WTC11 (cell line): ENCODE measurements around the gene FUT8. TPM values are rescaled to one million over a fixed set of nuclear protein-coding genes. Genes with fewer than 3 reads are reported as not detected.

ENCODE experiments used
- ATAC-seq: fragments of 200-7000 bp; cut with Tn5 transposase; 2 replicates; pipeline ENCODE4 v1.10.0; 2021; ENCODE audit warnings: mild to moderate bottlenecking, moderate library complexity
- CTCF ChIA-PET: fragments of 300-600 bp; sonication (Branson Sonifier 250); formaldehyde crosslinking; loops from one replicate; lab custom pipeline; 2021; ENCODE audit warnings: antibody characterized with exemption; lab: Charles Lee
- POLR2A ChIA-PET: fragments of 350-600 bp; sonication (Branson Sonifier 250); formaldehyde crosslinking; loops from one replicate; lab custom pipeline; 2021; ENCODE audit warnings: antibody characterized with exemption; lab: Charles Lee
- DNase-seq: peaks from one replicate; pipeline ENCODE4 v3.0.0; 2021; ENCODE audit warnings: low spot score
- H3K27ac Mint-ChIP-seq: 2 replicates; pipeline ENCODE4 v1.8.0; 2021; ENCODE audit warnings: mixed read lengths
- H3K27me3 Mint-ChIP-seq: 2 replicates; pipeline ENCODE4 v1.8.0; 2021; ENCODE audit warnings: low read depth, mild to moderate bottlenecking, moderate library complexity, mixed read lengths
- H3K36me3 Mint-ChIP-seq: 2 replicates; pipeline ENCODE4 v1.8.0; 2021; ENCODE audit warnings: mixed read lengths
- H3K4me1 Mint-ChIP-seq: 2 replicates; pipeline ENCODE4 v1.8.0; 2022; ENCODE audit warnings: mixed read lengths
- H3K4me3 Mint-ChIP-seq: 2 replicates; pipeline ENCODE4 v1.8.0; 2021; ENCODE audit warnings: mild to moderate bottlenecking, moderate library complexity, mixed read lengths
- H3K9me3 Mint-ChIP-seq: 2 replicates; pipeline ENCODE4 v1.8.0; 2021; ENCODE audit warnings: mixed read lengths
- ELF4 ChIP-seq: sonication (generic); formaldehyde crosslinking; IDR thresholded peaks from 2 replicates; pipeline ENCODE4 v1.8.1; 2022; ENCODE audit warnings: low read depth, mild to moderate bottlenecking, moderate library complexity, missing genetic modification reagents
- FOXP1 ChIP-seq: sonication (generic); formaldehyde crosslinking; IDR thresholded peaks from 2 replicates; pipeline ENCODE4 v1.8.0; 2022; ENCODE audit warnings: missing genetic modification reagents, mild to moderate bottlenecking, moderate library complexity, borderline replicate concordance
- GABPB1 ChIP-seq: sonication (generic); formaldehyde crosslinking; IDR thresholded peaks from 2 replicates; pipeline ENCODE4 v1.8.1; 2023; ENCODE audit warnings: mild to moderate bottlenecking, missing genetic modification reagents
- HMGA2 ChIP-seq: fragments of 250-450 bp; sonication (Bioruptor Pico); IDR thresholded peaks from 2 replicates; pipeline ENCODE4 v1.4.0; 2021; ENCODE audit warnings: mild to moderate bottlenecking, moderate library complexity
- IRF2 ChIP-seq: sonication (generic); formaldehyde crosslinking; IDR thresholded peaks from 2 replicates; pipeline ENCODE4 v1.8.0; 2022; ENCODE audit warnings: low read depth, missing genetic modification reagents, borderline replicate concordance
- NFYB ChIP-seq: sonication (generic); formaldehyde crosslinking; conservative IDR thresholded peaks from 2 replicates; pipeline ENCODE4 v1.8.0; 2022; ENCODE audit warnings: low read depth, missing genetic modification reagents
- NR1H2 ChIP-seq: sonication (generic); formaldehyde crosslinking; IDR thresholded peaks from 2 replicates; pipeline ENCODE4 v1.9.0; 2021; ENCODE audit warnings: mild to moderate bottlenecking, moderate library complexity, missing genetic modification reagents
- SMAD3 ChIP-seq: sonication (generic); formaldehyde crosslinking; IDR thresholded peaks from 2 replicates; pipeline ENCODE4 v1.8.0; 2022; ENCODE audit warnings: missing genetic modification reagents, mild to moderate bottlenecking, borderline replicate concordance
- SP1 ChIP-seq: sonication (generic); formaldehyde crosslinking; conservative IDR thresholded peaks from 2 replicates; pipeline ENCODE4 v1.8.1; 2022; ENCODE audit warnings: missing genetic modification reagents
- ZNF317 ChIP-seq: sonication (generic); formaldehyde crosslinking; IDR thresholded peaks from 2 replicates; pipeline ENCODE4 v1.8.1; 2023; ENCODE audit warnings: low read depth, mild to moderate bottlenecking, moderate library complexity, missing genetic modification reagents, borderline replicate concordance
- ZNF416 ChIP-seq: fragments of 250-450 bp; sonication (Bioruptor Pico); IDR thresholded peaks from 2 replicates; pipeline ENCODE4 v1.9.0; 2021; ENCODE audit warnings: mild to moderate bottlenecking, inconsistent platforms
- total RNA-seq: library from RNA; stranded (reverse); gene quantifications from 3 replicates; pipeline ENCODE4 v1.2.3, GENCODE V29; 2021
- TF ChIP-seq, protein P1 (sequence below): fragments of 250-450 bp; sonication (Bioruptor Pico); IDR thresholded peaks from 2 replicates; pipeline ENCODE4 v1.9.0; 2021; ENCODE audit warnings: mild to moderate bottlenecking, borderline replicate concordance
- TF ChIP-seq, protein P2 (sequence below): sonication (generic); formaldehyde crosslinking; IDR thresholded peaks from 2 replicates; pipeline ENCODE4 v1.8.1; 2022; ENCODE audit warnings: mild to moderate bottlenecking, missing genetic modification reagents, moderate library complexity, borderline replicate concordance
- TF ChIP-seq, protein P3 (sequence below): sonication (generic); formaldehyde crosslinking; IDR thresholded peaks from 2 replicates; pipeline ENCODE4 v1.8.0; 2022; ENCODE audit warnings: mild to moderate bottlenecking, missing genetic modification reagents
- TF ChIP-seq, protein P4 (sequence below): sonication (generic); formaldehyde crosslinking; IDR thresholded peaks from 2 replicates; pipeline ENCODE4 v1.8.1; 2023; ENCODE audit warnings: mild to moderate bottlenecking, missing genetic modification reagents, moderate library complexity
- TF ChIP-seq, protein P5 (sequence below): fragments of 250-450 bp; sonication (Bioruptor Pico); IDR thresholded peaks from 2 replicates; pipeline ENCODE4 v1.9.0; 2021; ENCODE audit warnings: moderate library complexity, mild to moderate bottlenecking, inconsistent platforms, borderline replicate concordance
- TF ChIP-seq, protein P6 (sequence below): sonication (generic); formaldehyde crosslinking; IDR thresholded peaks from 2 replicates; pipeline ENCODE4 v1.8.0; 2022; ENCODE audit warnings: mild to moderate bottlenecking, missing genetic modification reagents
- TF ChIP-seq, protein P7 (sequence below): sonication (generic); formaldehyde crosslinking; IDR thresholded peaks from 2 replicates; pipeline ENCODE4 v1.8.1; 2022; ENCODE audit warnings: low read depth, mild to moderate bottlenecking, moderate library complexity, missing genetic modification reagents, borderline replicate concordance

FUT8 gene
- total RNA-seq, 1 experiment from 2014 or later: 37.9 TPM

DNA sequence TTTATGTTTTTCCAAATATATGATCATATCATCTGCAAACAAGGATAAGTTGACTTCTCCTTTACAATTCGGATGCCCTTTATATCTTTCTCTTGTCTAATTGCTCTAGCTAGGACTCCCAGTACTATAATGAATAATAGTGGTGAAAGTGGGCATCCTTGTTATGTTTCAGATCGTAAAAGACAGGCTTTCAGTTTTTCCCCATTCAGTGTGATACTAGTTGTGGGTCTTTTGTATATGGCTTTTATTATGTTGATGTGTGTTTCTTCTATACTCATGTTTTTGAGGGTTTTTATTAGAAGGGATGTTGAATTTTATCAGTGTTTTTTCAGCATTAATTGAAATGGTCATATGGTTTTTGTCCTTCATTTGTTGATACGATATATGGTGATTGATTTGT is 97.3 kb downstream of the FUT8 start (continued):
- TF ChIP-seq, protein P1, sequence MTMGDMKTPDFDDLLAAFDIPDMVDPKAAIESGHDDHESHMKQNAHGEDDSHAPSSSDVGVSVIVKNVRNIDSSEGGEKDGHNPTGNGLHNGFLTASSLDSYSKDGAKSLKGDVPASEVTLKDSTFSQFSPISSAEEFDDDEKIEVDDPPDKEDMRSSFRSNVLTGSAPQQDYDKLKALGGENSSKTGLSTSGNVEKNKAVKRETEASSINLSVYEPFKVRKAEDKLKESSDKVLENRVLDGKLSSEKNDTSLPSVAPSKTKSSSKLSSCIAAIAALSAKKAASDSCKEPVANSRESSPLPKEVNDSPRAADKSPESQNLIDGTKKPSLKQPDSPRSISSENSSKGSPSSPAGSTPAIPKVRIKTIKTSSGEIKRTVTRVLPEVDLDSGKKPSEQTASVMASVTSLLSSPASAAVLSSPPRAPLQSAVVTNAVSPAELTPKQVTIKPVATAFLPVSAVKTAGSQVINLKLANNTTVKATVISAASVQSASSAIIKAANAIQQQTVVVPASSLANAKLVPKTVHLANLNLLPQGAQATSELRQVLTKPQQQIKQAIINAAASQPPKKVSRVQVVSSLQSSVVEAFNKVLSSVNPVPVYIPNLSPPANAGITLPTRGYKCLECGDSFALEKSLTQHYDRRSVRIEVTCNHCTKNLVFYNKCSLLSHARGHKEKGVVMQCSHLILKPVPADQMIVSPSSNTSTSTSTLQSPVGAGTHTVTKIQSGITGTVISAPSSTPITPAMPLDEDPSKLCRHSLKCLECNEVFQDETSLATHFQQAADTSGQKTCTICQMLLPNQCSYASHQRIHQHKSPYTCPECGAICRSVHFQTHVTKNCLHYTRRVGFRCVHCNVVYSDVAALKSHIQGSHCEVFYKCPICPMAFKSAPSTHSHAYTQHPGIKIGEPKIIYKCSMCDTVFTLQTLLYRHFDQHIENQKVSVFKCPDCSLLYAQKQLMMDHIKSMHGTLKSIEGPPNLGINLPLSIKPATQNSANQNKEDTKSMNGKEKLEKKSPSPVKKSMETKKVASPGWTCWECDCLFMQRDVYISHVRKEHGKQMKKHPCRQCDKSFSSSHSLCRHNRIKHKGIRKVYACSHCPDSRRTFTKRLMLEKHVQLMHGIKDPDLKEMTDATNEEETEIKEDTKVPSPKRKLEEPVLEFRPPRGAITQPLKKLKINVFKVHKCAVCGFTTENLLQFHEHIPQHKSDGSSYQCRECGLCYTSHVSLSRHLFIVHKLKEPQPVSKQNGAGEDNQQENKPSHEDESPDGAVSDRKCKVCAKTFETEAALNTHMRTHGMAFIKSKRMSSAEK: no peak
- TF ChIP-seq ELF4 (CRISPR knock-in tag) (no peak), SP1 (CRISPR knock-in tag) (no peak), NR1H2 (CRISPR knock-in tag) (no peak)
- TF ChIP-seq, protein P2, sequence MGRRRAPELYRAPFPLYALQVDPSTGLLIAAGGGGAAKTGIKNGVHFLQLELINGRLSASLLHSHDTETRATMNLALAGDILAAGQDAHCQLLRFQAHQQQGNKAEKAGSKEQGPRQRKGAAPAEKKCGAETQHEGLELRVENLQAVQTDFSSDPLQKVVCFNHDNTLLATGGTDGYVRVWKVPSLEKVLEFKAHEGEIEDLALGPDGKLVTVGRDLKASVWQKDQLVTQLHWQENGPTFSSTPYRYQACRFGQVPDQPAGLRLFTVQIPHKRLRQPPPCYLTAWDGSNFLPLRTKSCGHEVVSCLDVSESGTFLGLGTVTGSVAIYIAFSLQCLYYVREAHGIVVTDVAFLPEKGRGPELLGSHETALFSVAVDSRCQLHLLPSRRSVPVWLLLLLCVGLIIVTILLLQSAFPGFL: no peak
- TF ChIP-seq, all 79 proteins: peak for 0

DNA sequence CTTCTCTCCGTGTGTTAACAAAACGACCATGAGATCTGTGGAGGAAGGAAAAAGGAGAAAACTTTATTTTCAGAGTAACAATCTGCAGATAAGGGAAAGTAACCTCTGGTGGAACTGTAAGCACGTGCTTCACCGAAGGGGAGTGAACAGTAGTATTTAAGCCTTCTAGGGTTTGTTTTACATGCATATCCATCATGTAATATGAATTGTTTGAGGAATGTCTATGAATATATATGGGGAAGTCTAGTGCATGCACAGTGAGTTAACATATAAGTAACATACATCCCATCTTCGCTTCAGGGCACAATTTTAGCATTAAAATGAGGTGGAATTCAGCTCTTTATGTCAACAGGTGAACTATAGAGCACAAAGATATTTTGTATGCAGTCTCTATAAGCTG is 101.1 kb downstream of the FUT8 start:
- H3K36me3 Mint-ChIP-seq: peaks cover 3% of the 10 kb centered on the region; the same call in 1 of the 2 replicates
- H3K4me1 Mint-ChIP-seq: peaks cover 6% of the 10 kb centered on the region; the same call in 1 of the 2 replicates
- peaks cover 42% of the 10 kb centered on the region for H3K27me3 Mint-ChIP-seq
- ATAC-seq (no peak), DNase-seq (no peak)
- TF ChIP-seq, protein P3, sequence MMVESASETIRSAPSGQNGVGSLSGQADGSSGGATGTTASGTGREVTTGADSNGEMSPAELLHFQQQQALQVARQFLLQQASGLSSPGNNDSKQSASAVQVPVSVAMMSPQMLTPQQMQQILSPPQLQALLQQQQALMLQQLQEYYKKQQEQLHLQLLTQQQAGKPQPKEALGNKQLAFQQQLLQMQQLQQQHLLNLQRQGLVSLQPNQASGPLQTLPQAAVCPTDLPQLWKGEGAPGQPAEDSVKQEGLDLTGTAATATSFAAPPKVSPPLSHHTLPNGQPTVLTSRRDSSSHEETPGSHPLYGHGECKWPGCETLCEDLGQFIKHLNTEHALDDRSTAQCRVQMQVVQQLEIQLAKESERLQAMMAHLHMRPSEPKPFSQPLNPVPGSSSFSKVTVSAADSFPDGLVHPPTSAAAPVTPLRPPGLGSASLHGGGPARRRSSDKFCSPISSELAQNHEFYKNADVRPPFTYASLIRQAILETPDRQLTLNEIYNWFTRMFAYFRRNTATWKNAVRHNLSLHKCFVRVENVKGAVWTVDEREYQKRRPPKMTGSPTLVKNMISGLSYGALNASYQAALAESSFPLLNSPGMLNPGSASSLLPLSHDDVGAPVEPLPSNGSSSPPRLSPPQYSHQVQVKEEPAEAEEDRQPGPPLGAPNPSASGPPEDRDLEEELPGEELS (CRISPR knock-in tag): no peak
- no peak for TF ChIP-seq HMGA2 (CRISPR knock-in tag)
- TF ChIP-seq, protein P4, sequence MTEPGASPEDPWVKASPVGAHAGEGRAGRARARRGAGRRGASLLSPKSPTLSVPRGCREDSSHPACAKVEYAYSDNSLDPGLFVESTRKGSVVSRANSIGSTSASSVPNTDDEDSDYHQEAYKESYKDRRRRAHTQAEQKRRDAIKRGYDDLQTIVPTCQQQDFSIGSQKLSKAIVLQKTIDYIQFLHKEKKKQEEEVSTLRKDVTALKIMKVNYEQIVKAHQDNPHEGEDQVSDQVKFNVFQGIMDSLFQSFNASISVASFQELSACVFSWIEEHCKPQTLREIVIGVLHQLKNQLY: no peak
- no peak for TF ChIP-seq ZNF317 (CRISPR knock-in tag)
- no peak for TF ChIP-seq NFYB (CRISPR knock-in tag)
- TF ChIP-seq SMAD3: no peak
- TF ChIP-seq, protein P5, sequence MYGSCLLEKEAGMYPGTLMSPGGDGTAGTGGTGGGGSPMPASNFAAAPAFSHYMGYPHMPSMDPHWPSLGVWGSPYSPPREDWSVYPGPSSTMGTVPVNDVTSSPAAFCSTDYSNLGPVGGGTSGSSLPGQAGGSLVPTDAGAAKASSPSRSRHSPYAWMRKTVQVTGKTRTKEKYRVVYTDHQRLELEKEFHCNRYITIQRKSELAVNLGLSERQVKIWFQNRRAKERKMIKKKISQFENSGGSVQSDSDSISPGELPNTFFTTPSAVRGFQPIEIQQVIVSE (CRISPR knock-in tag): no peak
- TF ChIP-seq FOXP1: no peak
- TF ChIP-seq, protein P6, sequence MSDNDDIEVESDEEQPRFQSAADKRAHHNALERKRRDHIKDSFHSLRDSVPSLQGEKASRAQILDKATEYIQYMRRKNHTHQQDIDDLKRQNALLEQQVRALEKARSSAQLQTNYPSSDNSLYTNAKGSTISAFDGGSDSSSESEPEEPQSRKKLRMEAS (CRISPR knock-in tag): no peak
- no peak for TF ChIP-seq GABPB1 (CRISPR knock-in tag)
- no peak for TF ChIP-seq IRF2
- TF ChIP-seq, protein P7, sequence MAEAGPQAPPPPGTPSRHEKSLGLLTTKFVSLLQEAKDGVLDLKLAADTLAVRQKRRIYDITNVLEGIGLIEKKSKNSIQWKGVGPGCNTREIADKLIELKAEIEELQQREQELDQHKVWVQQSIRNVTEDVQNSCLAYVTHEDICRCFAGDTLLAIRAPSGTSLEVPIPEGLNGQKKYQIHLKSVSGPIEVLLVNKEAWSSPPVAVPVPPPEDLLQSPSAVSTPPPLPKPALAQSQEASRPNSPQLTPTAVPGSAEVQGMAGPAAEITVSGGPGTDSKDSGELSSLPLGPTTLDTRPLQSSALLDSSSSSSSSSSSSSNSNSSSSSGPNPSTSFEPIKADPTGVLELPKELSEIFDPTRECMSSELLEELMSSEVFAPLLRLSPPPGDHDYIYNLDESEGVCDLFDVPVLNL (CRISPR knock-in tag): no peak
- TF ChIP-seq ZNF416 (CRISPR knock-in tag): no peak
- H3K4me3 Mint-ChIP-seq: no peak overlapping the region
- ChIA-PET POLR2A (no interaction called here), CTCF (no interaction called here)
- no peak overlapping the region for H3K27ac Mint-ChIP-seq
- H3K9me3 Mint-ChIP-seq: peaks cover 9% of the 10 kb centered on the region
